ENCODE data around the gene B9D1.
"Not testable (repeated sequence)": the region's sequence is repeated elsewhere in the genome, so short reads cannot be mapped to it uniquely, and the experiment has no call there.

B9D1 gene

DNA sequence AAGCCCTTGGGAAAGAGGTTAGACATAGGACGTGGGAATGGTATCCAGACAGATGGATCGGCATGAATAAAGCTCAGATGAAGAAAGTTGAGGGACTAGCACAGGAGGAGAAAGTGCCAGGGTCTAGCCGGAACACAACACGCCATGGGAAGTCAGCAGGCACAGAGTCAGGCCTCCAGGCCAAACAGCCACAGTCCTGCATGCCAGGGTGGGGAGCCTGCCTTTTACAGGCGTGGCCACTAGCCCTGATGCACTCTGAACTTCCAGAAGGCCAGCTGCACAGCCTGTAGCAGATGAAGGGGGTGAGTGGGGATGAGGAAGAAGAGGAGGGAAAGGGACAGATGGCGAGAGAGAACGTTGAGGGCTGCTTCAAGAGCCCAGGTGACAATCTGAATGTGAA is 5.2 kb downstream of the B9D1 start:
- in situ Hi-C loops (cut with MboI; ENCODE audit: low pct_unique_long_range_greater_than_20kb, low sequenced_read_pairs, unreplicated experiment): loop anchor here (25.0 kb wide), 1 partner anchor 405 kb away; no protein-coding TSS in a partner anchor
- DNase-seq (ENCODE audit: low spot score): no peak

DNA sequence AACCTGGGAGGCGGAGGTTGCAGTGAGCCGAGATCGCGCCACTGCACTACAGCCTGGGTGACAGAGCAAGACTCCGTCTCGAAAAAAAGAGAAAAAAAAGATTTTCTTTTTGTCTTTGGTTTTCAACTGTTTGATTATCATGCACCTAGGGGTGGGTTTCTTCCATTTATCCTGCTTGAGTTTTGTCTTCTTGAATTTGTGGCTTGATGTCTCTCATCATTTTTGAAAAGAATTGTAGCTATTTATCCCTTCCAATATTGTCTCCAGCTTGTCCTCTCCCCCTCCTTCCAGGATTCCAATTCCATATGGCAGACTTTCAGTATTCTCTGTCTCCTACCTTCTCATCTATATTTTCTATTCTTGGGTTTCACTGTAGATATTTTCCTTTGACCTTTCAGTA is 7.8 kb downstream of the B9D1 start:
- TF ChIP-seq, protein P1, sequence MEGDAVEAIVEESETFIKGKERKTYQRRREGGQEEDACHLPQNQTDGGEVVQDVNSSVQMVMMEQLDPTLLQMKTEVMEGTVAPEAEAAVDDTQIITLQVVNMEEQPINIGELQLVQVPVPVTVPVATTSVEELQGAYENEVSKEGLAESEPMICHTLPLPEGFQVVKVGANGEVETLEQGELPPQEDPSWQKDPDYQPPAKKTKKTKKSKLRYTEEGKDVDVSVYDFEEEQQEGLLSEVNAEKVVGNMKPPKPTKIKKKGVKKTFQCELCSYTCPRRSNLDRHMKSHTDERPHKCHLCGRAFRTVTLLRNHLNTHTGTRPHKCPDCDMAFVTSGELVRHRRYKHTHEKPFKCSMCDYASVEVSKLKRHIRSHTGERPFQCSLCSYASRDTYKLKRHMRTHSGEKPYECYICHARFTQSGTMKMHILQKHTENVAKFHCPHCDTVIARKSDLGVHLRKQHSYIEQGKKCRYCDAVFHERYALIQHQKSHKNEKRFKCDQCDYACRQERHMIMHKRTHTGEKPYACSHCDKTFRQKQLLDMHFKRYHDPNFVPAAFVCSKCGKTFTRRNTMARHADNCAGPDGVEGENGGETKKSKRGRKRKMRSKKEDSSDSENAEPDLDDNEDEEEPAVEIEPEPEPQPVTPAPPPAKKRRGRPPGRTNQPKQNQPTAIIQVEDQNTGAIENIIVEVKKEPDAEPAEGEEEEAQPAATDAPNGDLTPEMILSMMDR (IDR thresholded peaks at IDR 0.05; ENCODE audit: extremely low read depth, insufficient read depth, missing control alignments): no peak
- no peak for DNase-seq (ENCODE audit: low spot score)
- in situ Hi-C loops (cut with MboI; ENCODE audit: low pct_unique_long_range_greater_than_20kb, low sequenced_read_pairs, unreplicated experiment): loop anchor here (25.0 kb wide), 1 partner anchor 408 kb away; no protein-coding TSS in a partner anchor

More for the DNA sequence above, 5.2 kb downstream of the B9D1 start:
- TF ChIP-seq, protein P1 (IDR thresholded peaks at IDR 0.05; ENCODE audit: extremely low read depth, insufficient read depth, missing control alignments): no peak

- not testable (repeated sequence) for DNase-seq (ENCODE audit: low spot score)
- in situ Hi-C loops (cut with MboI; ENCODE audit: low pct_unique_long_range_greater_than_20kb, low sequenced_read_pairs, unreplicated experiment): loop anchor here (25.0 kb wide), 1 partner anchor 409 kb away; no protein-coding TSS in a partner anchor
Measured at GRCh38 chr17:19353401-19353800, 9.1 kb downstream of the B9D1 start.

DNA sequence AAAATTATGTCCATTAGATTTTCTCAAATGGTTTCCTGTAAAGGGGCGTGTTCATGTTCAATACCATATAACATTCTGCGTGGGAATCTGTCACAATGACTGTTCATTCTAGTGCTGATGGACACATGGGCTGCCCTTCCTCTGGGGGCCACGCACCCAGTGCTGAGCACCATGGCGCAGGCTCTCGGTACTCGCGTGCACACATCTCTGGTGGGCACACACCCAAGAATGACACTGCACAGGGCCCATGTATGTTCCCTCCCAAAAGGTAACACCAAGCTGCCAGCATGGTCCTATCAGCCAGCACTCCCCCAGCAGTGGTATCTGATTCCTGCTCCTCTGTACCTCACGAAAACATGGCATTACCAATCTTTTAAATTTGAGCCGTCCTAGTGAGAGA is 13.7 kb downstream of the B9D1 start:
- TF ChIP-seq, protein P1 (IDR thresholded peaks at IDR 0.05; ENCODE audit: extremely low read depth, insufficient read depth, missing control alignments): no peak
- DNase-seq (ENCODE audit: low spot score): no peak
- in situ Hi-C loops (cut with MboI; ENCODE audit: low pct_unique_long_range_greater_than_20kb, low sequenced_read_pairs, unreplicated experiment): no loop called here

- DNase-seq (ENCODE audit: low spot score): no peak
- TF ChIP-seq, protein P1 (IDR thresholded peaks at IDR 0.05; ENCODE audit: extremely low read depth, insufficient read depth, missing control alignments): no peak
- in situ Hi-C loops (cut with MboI; ENCODE audit: low pct_unique_long_range_greater_than_20kb, low sequenced_read_pairs, unreplicated experiment): no loop called here
Measured at GRCh38 chr17:19348081-19348650, 14.4 kb downstream of the B9D1 start.

- TF ChIP-seq, protein P1 (IDR thresholded peaks at IDR 0.05; ENCODE audit: extremely low read depth, insufficient read depth, missing control alignments): no peak
- in situ Hi-C loops (cut with MboI; ENCODE audit: low pct_unique_long_range_greater_than_20kb, low sequenced_read_pairs, unreplicated experiment): no loop called here
- DNase-seq (ENCODE audit: low spot score): no peak
Measured at GRCh38 chr17:19347323-19348080, 15.0 kb downstream of the B9D1 start.
